ENCODE data around the gene KCNH8. TPM values are rescaled to one million over a fixed set of nuclear protein-coding genes. Genes with fewer than 3 reads are reported as not detected.

The KCNH8 gene
- total RNA-seq, 4 donors from 2014 or later = 0.18 to 4.1 (median 1.7) TPM

- no peak for DNase-seq
- no peaks in the 10 kb centered on the region for H3K9me3 ChIP-seq
- H3K36me3 ChIP-seq = no peaks in the 10 kb centered on the region
- no peaks in the 10 kb centered on the region for H3K27me3 ChIP-seq
- TF ChIP-seq POLR2A (IDR thresholded peaks at IDR 0.05) (no peak), CTCF (IDR thresholded peaks at IDR 0.05) (no peak)
- no peaks in the 10 kb centered on the region for H3K4me1 ChIP-seq
- no peak overlapping the region for H3K4me3 ChIP-seq
- no peak overlapping the region for H3K27ac ChIP-seq
These were observed 7.1 kb downstream of the KCNH8 start for GRCh38 chr3:19155375-19155774.

- no peaks in the 10 kb centered on the region for H3K27me3 ChIP-seq
- no peak overlapping the region for H3K4me3 ChIP-seq
- no peak for TF ChIP-seq CTCF (IDR thresholded peaks at IDR 0.05)
- DNase-seq = no peak
- H3K4me1 ChIP-seq = no peaks in the 10 kb centered on the region
- no peaks in the 10 kb centered on the region for H3K36me3 ChIP-seq
- no peak overlapping the region for H3K27ac ChIP-seq
- no peaks in the 10 kb centered on the region for H3K9me3 ChIP-seq
These were observed 11.8 kb downstream of the KCNH8 start for GRCh38 chr3:19159966-19160635.

GRCh38 chr3:19165654-19166053 is 17.3 kb downstream of the KCNH8 start:
- Histone ChIP-seq H3K36me3 (no peaks in the 10 kb centered on the region), H3K4me3 (no peak overlapping the region), H3K27ac (no peak overlapping the region), H3K9me3 (no peaks in the 10 kb centered on the region), H3K27me3 (no peaks in the 10 kb centered on the region), H3K4me1 (no peaks in the 10 kb centered on the region)
- no peak for DNase-seq
- TF ChIP-seq CTCF (IDR thresholded peaks at IDR 0.05) (no peak), POLR2A (IDR thresholded peaks at IDR 0.05) (no peak)

GRCh38 chr3:19171794-19172193 is 23.5 kb downstream of the KCNH8 start:
- TF ChIP-seq CTCF (IDR thresholded peaks at IDR 0.05) (no peak), POLR2A (IDR thresholded peaks at IDR 0.05) (no peak)
- no peaks in the 10 kb centered on the region for H3K27me3 ChIP-seq
- no peak for DNase-seq
- H3K27ac ChIP-seq = no peak overlapping the region
- H3K4me3 ChIP-seq = no peak overlapping the region
- no peaks in the 10 kb centered on the region for H3K4me1 ChIP-seq
- H3K9me3 ChIP-seq = no peaks in the 10 kb centered on the region
- no peaks in the 10 kb centered on the region for H3K36me3 ChIP-seq

GRCh38 chr3:19173945-19174344 is 25.6 kb downstream of the KCNH8 start:
- no peaks in the 10 kb centered on the region for H3K4me1 ChIP-seq
- no peaks in the 10 kb centered on the region for H3K36me3 ChIP-seq
- no peak overlapping the region for H3K27ac ChIP-seq
- no peaks in the 10 kb centered on the region for H3K9me3 ChIP-seq
- TF ChIP-seq CTCF (IDR thresholded peaks at IDR 0.05) (no peak), POLR2A (IDR thresholded peaks at IDR 0.05) (no peak)
- H3K4me3 ChIP-seq = no peak overlapping the region
- no peaks in the 10 kb centered on the region for H3K27me3 ChIP-seq
- DNase-seq = no peak

- no peak overlapping the region for H3K4me3 ChIP-seq
- TF ChIP-seq CTCF (IDR thresholded peaks at IDR 0.05) = no peak
- no peak for TF ChIP-seq POLR2A (IDR thresholded peaks at IDR 0.05)
- H3K4me1 ChIP-seq = no peaks in the 10 kb centered on the region
- DNase-seq = no peak
- H3K27me3 ChIP-seq = no peaks in the 10 kb centered on the region
- H3K36me3 ChIP-seq = no peaks in the 10 kb centered on the region
- no peak overlapping the region for H3K27ac ChIP-seq
- H3K9me3 ChIP-seq = no peaks in the 10 kb centered on the region
These were observed 35.3 kb downstream of the KCNH8 start for GRCh38 chr3:19183584-19183983.

Data from Peyer's patch (tissue), 4 donors.